GM12865 (cell line): ENCODE data around the gene PCGF1.
A peak's percentile ranks its signal among the peaks of the same experiment; 100 is the strongest.

ENCODE experiments used
- DNase-seq: peaks from one replicate; pipeline ENCODE4 v3.0.0; 2010; ENCODE audit warnings: low read depth
- H3K4me3 ChIP-seq: 2 replicates; pipeline ENCODE4 v1.5.1; 2011; ENCODE audit warnings: mild to moderate bottlenecking, low read depth, low read length, control low read depth
- CTCF ChIP-seq: IDR thresholded peaks from 2 replicates; pipeline ENCODE4 v1.5.1; 2011; ENCODE audit warnings: low read length, control low read depth, low read depth, inconsistent platforms; ENCODE audit not compliant: insufficient read depth; ENCODE audit errors: missing control alignments

The PCGF1 gene

GRCh38 chr2:74530239-74531187, 23.0 kb upstream of the PCGF1 start:
- peak; percentile 90 for DNase-seq
- TF ChIP-seq CTCF = no peak
- H3K4me3 ChIP-seq = peak overlapping the region; percentile 95

DNA sequence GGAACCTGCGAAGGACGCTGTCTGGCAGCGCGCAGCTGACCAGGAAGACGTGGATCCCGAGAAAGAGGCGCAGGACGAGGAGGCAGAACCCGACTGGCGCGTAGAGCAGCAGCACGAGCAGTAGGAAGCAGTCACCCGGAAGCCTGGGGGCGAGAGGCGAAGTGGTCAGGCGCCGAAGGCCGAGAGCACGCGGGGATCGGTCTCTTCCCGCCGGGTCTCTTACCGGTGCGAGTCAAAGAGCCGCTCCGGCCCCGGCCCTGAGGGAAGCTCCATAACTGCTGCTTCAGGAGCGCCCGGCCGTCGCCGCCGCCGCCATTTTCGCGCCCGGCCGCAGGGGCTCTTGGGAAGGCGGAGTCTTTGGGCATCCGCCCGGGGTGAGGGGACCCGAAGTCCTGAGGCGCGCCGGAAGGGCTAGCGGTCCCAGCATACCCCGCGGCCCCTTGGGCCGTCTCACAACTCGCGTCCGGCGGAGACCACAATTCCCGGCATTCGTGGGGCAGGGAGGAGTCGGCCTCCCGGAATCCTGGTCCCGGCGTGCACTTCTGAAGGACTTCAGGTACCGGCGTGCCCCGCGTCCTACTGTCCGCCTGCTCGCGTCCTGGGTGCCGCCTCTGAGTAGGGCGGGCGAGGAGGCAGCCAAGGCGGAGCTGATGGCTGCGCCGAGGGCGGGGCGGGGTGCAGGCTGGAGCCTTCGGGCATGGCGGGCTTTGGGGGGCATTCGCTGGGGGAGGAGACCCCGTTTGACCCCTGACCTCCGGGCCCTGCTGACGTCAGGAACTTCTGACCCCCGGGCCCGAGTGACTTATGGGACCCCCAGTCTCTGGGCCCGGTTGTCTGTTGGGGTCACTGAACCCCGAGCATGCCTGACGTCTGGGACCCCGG, 22.1 kb upstream of the PCGF1 start, which contains the start of the genes AUP1 and HTRA2:
Gene AUP1 (minus strand): TSS at position 350 of the 882 bp plus-strand sequence. CDS start 77 bp downstream, at position 273.
Gene HTRA2 (plus strand): TSS at position 577 of the 882 bp plus-strand sequence. CDS start 74 bp downstream, at position 651.
- no peak for TF ChIP-seq CTCF
- peak within 1 kb of the TSS; percentile 95 for H3K4me3 ChIP-seq
- peak; percentile 100 for DNase-seq

- TF ChIP-seq CTCF = no peak
- DNase-seq = peak; percentile 60
- H3K4me3 ChIP-seq = peak overlapping the region; percentile 95
Measured at GRCh38 chr2:74528600-74529356, 21.3 kb upstream of the PCGF1 start.

DNA sequence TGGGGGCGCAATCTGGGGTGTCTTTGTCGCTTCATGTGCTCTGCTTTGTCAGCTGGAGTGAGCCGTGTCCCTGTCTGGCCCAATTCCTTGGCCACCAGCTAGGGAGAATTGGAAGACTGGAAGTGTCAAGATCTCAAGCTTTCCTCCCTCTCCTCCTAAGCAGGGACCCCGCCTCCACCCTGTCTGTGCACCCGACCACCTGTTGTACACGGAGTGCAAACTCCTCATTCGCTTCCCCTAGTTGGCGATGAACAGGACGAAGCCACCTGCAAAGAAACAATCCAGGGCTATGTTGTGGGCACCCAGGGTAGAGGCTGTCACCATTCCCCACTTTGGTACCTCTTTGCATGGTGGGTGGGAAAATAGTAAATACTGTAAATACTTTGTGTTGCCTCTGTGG, 20.2 kb upstream of the PCGF1 start:
- H3K4me3 ChIP-seq = no peak overlapping the region
- no peak for TF ChIP-seq CTCF
- DNase-seq = no peak

GRCh38 chr2:74526649-74527230, 19.2 kb upstream of the PCGF1 start:
- no peak for DNase-seq
- no peak for TF ChIP-seq CTCF
- no peak overlapping the region for H3K4me3 ChIP-seq
